K562 (cell line): ENCODE measurements around the gene CTAGE8. TPM values are rescaled to one million over a fixed set of nuclear protein-coding genes. Genes with fewer than 3 reads are reported as not detected.
"Not testable (repeated sequence)": the region's sequence is repeated elsewhere in the genome, so short reads cannot be mapped to it uniquely, and the experiment has no call there.

Experiments
- ATAC-seq: fragments of 200-7000 bp; cut with Tn5 transposase; 3 replicates; pipeline ENCODE4 v1.9.1; 2020; ENCODE audit warnings: moderate library complexity
- BruUV-seq: library from RNA; stranded (reverse); fragments of 400-500 nt; replicated peaks from 2 replicates; lab custom pipeline; 2021; lab: Mats Ljungman, UMichigan
- CTCF ChIA-PET: fragments of 300-600 bp; formaldehyde crosslinking; extraction: SDS; loops from one replicate; lab custom pipeline; 2021; ENCODE audit warnings: low intra/inter-chr PET ratio; lab: Yijun Ruan, JAX
- POLR2A ChIA-PET: fragments of 300-600, 350-650 bp; sonication (Branson Sonifier 250); formaldehyde crosslinking; extraction: SDS; loops from one replicate; lab custom pipeline; 2021; ENCODE audit warnings: antibody characterized with exemption, inconsistent platforms; lab: Yijun Ruan, JAX
- DNase-seq, 4 experiments: peaks; one replicate each; pipeline versions ENCODE4 v3.0.0 to v3.0.0-alpha.2; 2011 to 2018; ENCODE audit warnings: low spot score in 3 of 4, mixed read lengths in 3 of 4; ENCODE audit errors: extremely low read depth in 1 of 4
- FAIRE-seq: peaks from 2 replicates; lab custom pipeline; 2011; peaks lifted over from hg19 to GRCh38; lab: Jason Lieb, UNC
- H2AFZ ChIP-seq: 2 replicates; pipeline ENCODE4 v1.6.0; 2011; ENCODE audit warnings: low read depth, low read length, control low read depth, inconsistent platforms
- H3K27ac ChIP-seq: fragments of 200-600 bp; 3 replicates; pipeline ENCODE4 v1.8.0; 2011; ENCODE audit warnings: low read depth, mild to moderate bottlenecking, control low read depth, inconsistent platforms, low read length, moderate library complexity, mixed read lengths; ENCODE audit errors: extremely low read depth
- H3K27me3 ChIP-seq, 2 experiments: fragments of 300-600 bp in 1 of 2; 2 replicates in 1 of 2; 3 replicates in 1 of 2; pipeline versions ENCODE4 v1.6.0 to v1.8.0; 2011; ENCODE audit warnings: inconsistent platforms in 2 of 2, low read length in 2 of 2, mild to moderate bottlenecking in 1 of 2, mixed read lengths in 1 of 2, moderate library complexity in 1 of 2; ENCODE audit not compliant: control insufficient read depth in 2 of 2, insufficient read depth in 2 of 2
- H3K36me3 ChIP-seq: fragments of 300-600 bp; 3 replicates; pipeline ENCODE4 v1.8.0; 2011; ENCODE audit warnings: mild to moderate bottlenecking, low read length, inconsistent platforms; ENCODE audit not compliant: control insufficient read depth, insufficient read depth
- H3K4me1 ChIP-seq, 2 experiments: fragments of 200-600 bp in 1 of 2; replicated peaks in 1 of 2; 2 replicates in 1 of 2; 3 replicates in 1 of 2; pipeline versions ENCODE4 v1.5.1 to v1.8.0; 2011; ENCODE audit warnings: inconsistent platforms in 2 of 2, low read length in 2 of 2, mild to moderate bottlenecking in 1 of 2, mixed read lengths in 1 of 2, moderate library complexity in 1 of 2; ENCODE audit not compliant: control insufficient read depth in 2 of 2, insufficient read depth in 2 of 2
- H3K4me2 ChIP-seq: 2 replicates; pipeline ENCODE4 v1.6.1; 2011; ENCODE audit warnings: low read length, control low read depth, inconsistent platforms, mixed read lengths; ENCODE audit not compliant: insufficient read depth
- H3K4me3 ChIP-seq: fragments of 200-600 bp; sonication (generic), shearing (Covaris generic); 2 replicates; pipeline ENCODE4 v1.5.1; 2016; ENCODE audit warnings: control low read depth, inconsistent platforms
- H3K79me2 ChIP-seq: fragments of 200-600 bp; 3 replicates; pipeline ENCODE4 v1.8.0; 2011; ENCODE audit warnings: low read length, inconsistent platforms; ENCODE audit not compliant: control insufficient read depth, insufficient read depth
- H3K9ac ChIP-seq, 2 experiments: 2 replicates each; pipeline versions ENCODE4 v1.6.0 to v1.6.1; 2011; ENCODE audit warnings: low read depth in 2 of 2, low read length in 2 of 2, control low read depth in 1 of 2, inconsistent platforms in 1 of 2, mild to moderate bottlenecking in 1 of 2, mixed read lengths in 1 of 2; ENCODE audit not compliant: insufficient read depth in 1 of 2
- H3K9me1 ChIP-seq: one replicate; pipeline ENCODE4 v1.6.0; 2011; ENCODE audit warnings: inconsistent platforms, mild to moderate bottlenecking, low read length, moderate library complexity; ENCODE audit not compliant: control insufficient read depth, insufficient read depth
- H3K9me3 ChIP-seq: replicated peaks from 2 replicates; pipeline ENCODE4 v1.5.1; 2011; ENCODE audit warnings: low read depth, low read length, inconsistent platforms; ENCODE audit not compliant: control insufficient read depth, insufficient read depth
- H4K20me1 ChIP-seq: replicated peaks from 2 replicates; pipeline ENCODE4 v1.6.1; 2011; ENCODE audit warnings: low read length, inconsistent platforms, mixed read lengths; ENCODE audit not compliant: control insufficient read depth, insufficient read depth
- WGBS: fragments of 100-300 bp; shearing (Covaris generic); methylation state at CpG from one replicate; pipeline ENCODE4 v1.1.6; 2016; ENCODE audit warnings: low coverage, mixed read lengths; ENCODE audit not compliant: insufficient coverage; ENCODE audit errors: missing lambda C conversion rate; 5-methylcytosine and 5-hydroxymethylcytosine counted together
- in situ Hi-C: fragments of 300-500 bp; cut with MboI; formaldehyde crosslinking; loops from 4 replicates; pipeline ENCODE4 v1.15.0; 2018; ENCODE audit warnings: inconsistent platforms, mixed read lengths
- intact Hi-C: fragments of 100-400 bp; cut with micrococcal nuclease; formaldehyde crosslinking; loops from 2 replicates; pipeline ENCODE4 v1.14.2; 2022
- polyA plus RNA-seq, 8 experiments: library from polyadenylated mRNA; depleted of rRNA in 4 of 8; stranded (reverse) in 5 of 8; unstranded in 3 of 8; fragments of >200 nt; fragmentation: Nextera tagmentation in 2 of 8; fragmentation: Illumina TruSeq in 1 of 8; extraction: Ambion mirVana in 2 of 8; extraction: Trizol in 1 of 8; gene quantifications; 2 replicates each; pipeline versions ENCODE4 v1.2.1 to v1.2.3, GENCODE V29; 2011 to 2014; ENCODE audit warnings: inconsistent platforms in 1 of 8, missing spikeins in 1 of 8
- total RNA-seq, 7 experiments: library from RNA; depleted of rRNA in 6 of 7; stranded (reverse); fragments of >200 nt in 6 of 7; fragmentation: Illumina TruSeq in 2 of 7; extraction: Trizol in 2 of 7; gene quantifications; 2 replicates each; pipeline versions ENCODE4 v1.2.1 to v1.2.3, GENCODE V29; 2011 to 2021; ENCODE audit warnings: low replicate concordance in 1 of 7

The CTAGE8 gene
- total and polyA plus RNA-seq, 9 of the 15 experiments (the other 6 are each of a cell fraction or from before 2014, with no cell fraction given) = 0.04 TPM; not detected in 7

DNA sequence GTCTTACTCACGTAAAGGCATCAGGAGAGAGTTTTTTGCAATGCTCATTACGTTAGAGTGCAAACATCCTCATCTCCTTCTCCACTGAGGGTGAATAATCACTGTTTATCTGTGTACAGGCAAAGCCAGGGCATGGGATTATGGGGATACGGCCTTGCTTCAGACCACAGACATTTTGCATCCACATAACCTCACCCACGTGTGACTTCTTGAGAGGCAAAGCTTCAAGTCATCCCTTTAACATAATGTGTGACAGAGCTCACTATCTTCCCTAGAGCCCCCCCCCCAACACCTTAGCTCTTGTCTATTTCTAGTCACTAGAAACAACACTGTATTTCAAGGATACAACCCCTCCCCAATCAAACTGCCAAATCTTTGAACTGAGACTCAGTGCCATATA, 22.5 kb upstream of the CTAGE8 start:
- 0% methylated on average over 2 of the region's 4 CpGs for WGBS
- DNase-seq, H3K27me3 ChIP-seq, H3K79me2 ChIP-seq, in situ Hi-C loops, ATAC-seq, POLR2A ChIA-PET, H3K9me3 ChIP-seq, H3K9ac ChIP-seq, intact Hi-C loops, H2AFZ ChIP-seq, H3K4me1 ChIP-seq, H3K4me2 ChIP-seq, H3K36me3 ChIP-seq, FAIRE-seq, H3K27ac ChIP-seq, H3K4me3 ChIP-seq, CTCF ChIA-PET, BruUV-seq, H4K20me1 ChIP-seq, H3K9me1 ChIP-seq: not testable (repeated sequence)

DNA sequence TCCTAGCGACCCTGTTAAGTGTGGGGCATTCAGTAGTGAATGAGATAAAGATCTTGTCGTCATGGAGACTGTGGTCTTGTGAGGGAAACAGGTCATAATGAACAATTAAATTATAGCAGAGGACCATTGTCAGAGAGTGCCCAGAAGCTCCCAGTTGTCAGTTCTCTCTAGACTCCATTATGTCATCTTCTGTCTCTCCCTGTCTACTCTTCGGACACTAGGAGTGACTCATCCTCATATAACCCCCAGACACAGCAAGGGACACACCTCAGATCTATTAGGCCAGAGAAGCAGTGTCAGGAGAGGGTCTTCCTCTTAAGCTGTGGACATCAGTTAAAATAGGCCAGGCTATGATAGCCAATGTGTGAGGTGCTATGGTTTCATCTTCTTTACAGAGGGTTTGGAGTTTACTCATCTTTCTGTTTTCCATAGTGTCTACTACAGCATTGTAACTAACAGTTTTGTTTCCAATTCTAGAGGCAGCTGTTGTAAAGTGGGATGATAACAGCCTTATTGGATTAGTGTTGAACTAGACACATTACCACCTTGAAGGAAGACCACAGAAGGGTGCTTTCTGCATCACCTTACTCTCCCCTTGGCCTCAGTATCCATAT, 18.2 kb upstream of the CTAGE8 start:
- H3K9me3 ChIP-seq, POLR2A ChIA-PET, H3K4me1 ChIP-seq, H3K4me2 ChIP-seq, FAIRE-seq, ATAC-seq, H3K9ac ChIP-seq, H3K79me2 ChIP-seq, intact Hi-C loops, H3K36me3 ChIP-seq, in situ Hi-C loops, BruUV-seq, H3K9me1 ChIP-seq, H3K4me3 ChIP-seq, H4K20me1 ChIP-seq, H2AFZ ChIP-seq, CTCF ChIA-PET, H3K27ac ChIP-seq, H3K27me3 ChIP-seq, DNase-seq: not testable (repeated sequence)
- no CpG with 5 or more reads among the region's 3 CpGs for WGBS

DNA sequence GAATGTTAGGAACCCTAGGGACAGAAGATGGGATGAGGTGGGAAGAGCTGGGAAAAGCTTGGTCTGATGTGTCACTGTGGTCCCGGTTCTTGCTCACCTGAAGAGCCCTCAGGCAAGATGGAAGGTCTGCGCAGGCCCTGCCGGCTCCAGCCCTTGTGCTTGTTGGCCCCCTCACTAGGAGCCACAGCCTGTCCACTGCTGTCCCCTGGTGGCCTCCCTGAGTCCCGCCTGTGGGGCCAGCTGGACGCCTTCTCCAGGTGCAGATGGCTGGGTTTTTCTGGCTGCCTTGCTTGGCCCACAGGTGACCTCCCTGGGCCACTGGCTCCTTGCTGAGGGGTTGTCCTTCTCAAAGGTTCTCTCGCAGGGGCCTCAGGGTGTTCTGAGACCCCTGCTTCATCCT, 14.6 kb upstream of the CTAGE8 start:
- POLR2A ChIA-PET, H2AFZ ChIP-seq, H3K4me2 ChIP-seq, CTCF ChIA-PET, DNase-seq, in situ Hi-C loops, H3K4me3 ChIP-seq, H3K79me2 ChIP-seq, H3K9ac ChIP-seq, FAIRE-seq, H3K9me3 ChIP-seq, H3K9me1 ChIP-seq, H3K4me1 ChIP-seq, BruUV-seq, H4K20me1 ChIP-seq, H3K27me3 ChIP-seq, H3K36me3 ChIP-seq, H3K27ac ChIP-seq, intact Hi-C loops: not testable (repeated sequence)
- no CpG with 5 or more reads among the region's 6 CpGs for WGBS
- peak; percentile 85 for ATAC-seq

DNA sequence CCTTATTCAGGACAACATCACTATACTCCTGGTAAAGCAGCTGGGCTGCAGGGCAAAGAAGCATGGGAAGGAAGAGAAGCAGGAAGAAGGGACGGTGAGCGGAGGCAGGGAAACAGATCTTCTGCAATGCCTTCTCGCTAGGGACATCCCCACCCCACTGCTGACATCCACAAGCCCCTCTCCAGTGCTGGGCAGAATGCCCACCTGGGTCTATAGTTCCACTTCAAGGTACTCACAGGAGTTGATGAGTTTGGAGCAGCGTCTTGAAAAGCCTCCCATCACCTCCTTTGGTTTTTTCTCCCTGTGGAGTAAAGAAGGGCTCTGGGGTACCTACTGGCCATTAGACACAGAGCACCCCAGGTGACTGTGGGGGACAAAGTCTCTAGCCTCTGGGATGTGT, 13.4 kb upstream of the CTAGE8 start:
- H3K36me3 ChIP-seq, in situ Hi-C loops, H3K4me2 ChIP-seq, intact Hi-C loops, CTCF ChIA-PET, H4K20me1 ChIP-seq, H3K27ac ChIP-seq, H3K27me3 ChIP-seq, H3K9me3 ChIP-seq, H3K4me3 ChIP-seq, H3K9ac ChIP-seq, H2AFZ ChIP-seq, DNase-seq, POLR2A ChIA-PET, H3K4me1 ChIP-seq, FAIRE-seq, H3K9me1 ChIP-seq, ATAC-seq, BruUV-seq, H3K79me2 ChIP-seq: not testable (repeated sequence)
- WGBS = 0% methylated on average over 2 of the region's 4 CpGs
